Astrocyte (in vitro differentiated cells and primary cell): ENCODE data around the gene SQSTM1.

Source experiments
- EZH2 ChIP-seq: IDR thresholded peaks from 2 replicates; pipeline ENCODE4 v1.6.1; 2012; ENCODE audit warnings: mild to moderate bottlenecking, low read length, inconsistent platforms; ENCODE audit not compliant: insufficient read depth
- TF ChIP-seq, protein P1 (sequence below): IDR thresholded peaks from 2 replicates; pipeline ENCODE4 v1.5.1; 2011; ENCODE audit warnings: low read depth, mild to moderate bottlenecking, inconsistent platforms, low read length, moderate library complexity; ENCODE audit not compliant: insufficient read depth

DNA sequence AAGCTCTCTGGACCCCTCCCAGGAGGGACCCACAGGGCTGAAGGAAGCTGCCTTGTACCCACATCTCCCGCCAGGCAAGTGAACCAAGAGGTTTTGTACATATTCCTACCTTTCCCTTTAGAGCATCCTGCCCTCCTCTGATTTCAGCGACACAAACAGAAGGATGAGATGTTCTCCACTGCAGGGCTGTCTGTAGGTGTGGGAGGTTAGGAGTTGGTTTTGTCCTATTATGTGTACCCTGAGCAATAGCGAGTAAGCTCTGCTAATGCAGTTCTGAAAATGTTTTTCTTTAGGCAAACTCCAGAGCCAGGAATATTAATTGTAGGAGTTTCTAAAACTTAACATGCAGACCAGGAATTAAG is 13.0 kb downstream of the SQSTM1 start:
- TF ChIP-seq, protein P1, sequence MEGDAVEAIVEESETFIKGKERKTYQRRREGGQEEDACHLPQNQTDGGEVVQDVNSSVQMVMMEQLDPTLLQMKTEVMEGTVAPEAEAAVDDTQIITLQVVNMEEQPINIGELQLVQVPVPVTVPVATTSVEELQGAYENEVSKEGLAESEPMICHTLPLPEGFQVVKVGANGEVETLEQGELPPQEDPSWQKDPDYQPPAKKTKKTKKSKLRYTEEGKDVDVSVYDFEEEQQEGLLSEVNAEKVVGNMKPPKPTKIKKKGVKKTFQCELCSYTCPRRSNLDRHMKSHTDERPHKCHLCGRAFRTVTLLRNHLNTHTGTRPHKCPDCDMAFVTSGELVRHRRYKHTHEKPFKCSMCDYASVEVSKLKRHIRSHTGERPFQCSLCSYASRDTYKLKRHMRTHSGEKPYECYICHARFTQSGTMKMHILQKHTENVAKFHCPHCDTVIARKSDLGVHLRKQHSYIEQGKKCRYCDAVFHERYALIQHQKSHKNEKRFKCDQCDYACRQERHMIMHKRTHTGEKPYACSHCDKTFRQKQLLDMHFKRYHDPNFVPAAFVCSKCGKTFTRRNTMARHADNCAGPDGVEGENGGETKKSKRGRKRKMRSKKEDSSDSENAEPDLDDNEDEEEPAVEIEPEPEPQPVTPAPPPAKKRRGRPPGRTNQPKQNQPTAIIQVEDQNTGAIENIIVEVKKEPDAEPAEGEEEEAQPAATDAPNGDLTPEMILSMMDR = no peak
- no peak for TF ChIP-seq EZH2
